Measurements from ENCODE around the gene HPSE.

DNA sequence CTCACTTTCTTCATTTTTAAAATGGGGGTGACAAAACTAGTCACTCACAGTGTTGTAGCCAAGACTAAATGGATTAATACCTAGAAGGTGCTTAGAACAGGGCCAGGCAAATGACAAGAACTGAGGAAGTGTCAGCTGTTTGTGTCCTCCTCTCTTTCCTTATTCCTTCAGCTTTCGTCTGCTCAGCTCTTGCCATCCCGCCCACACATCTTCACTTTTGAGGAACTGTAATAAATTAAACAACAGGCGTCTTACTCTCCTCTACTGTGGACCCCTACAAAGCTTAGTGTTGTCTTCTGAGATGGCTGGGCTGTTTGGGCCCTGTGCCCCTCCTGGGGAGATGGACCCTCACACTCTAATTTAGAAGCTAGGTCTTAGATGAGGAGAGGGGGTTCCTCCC lies 2.7 kb downstream of the HPSE start:
- TF ChIP-seq, protein P1, sequence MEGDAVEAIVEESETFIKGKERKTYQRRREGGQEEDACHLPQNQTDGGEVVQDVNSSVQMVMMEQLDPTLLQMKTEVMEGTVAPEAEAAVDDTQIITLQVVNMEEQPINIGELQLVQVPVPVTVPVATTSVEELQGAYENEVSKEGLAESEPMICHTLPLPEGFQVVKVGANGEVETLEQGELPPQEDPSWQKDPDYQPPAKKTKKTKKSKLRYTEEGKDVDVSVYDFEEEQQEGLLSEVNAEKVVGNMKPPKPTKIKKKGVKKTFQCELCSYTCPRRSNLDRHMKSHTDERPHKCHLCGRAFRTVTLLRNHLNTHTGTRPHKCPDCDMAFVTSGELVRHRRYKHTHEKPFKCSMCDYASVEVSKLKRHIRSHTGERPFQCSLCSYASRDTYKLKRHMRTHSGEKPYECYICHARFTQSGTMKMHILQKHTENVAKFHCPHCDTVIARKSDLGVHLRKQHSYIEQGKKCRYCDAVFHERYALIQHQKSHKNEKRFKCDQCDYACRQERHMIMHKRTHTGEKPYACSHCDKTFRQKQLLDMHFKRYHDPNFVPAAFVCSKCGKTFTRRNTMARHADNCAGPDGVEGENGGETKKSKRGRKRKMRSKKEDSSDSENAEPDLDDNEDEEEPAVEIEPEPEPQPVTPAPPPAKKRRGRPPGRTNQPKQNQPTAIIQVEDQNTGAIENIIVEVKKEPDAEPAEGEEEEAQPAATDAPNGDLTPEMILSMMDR (IDR thresholded peaks at IDR 0.05; ENCODE audit: poor library complexity) = no peak
- no peak for TF ChIP-seq EZH2 (IDR thresholded peaks at IDR 0.05; ENCODE audit: borderline replicate concordance)

Measured in hepatocyte (in vitro differentiated cells).